Measurements from ENCODE around the gene GALNT10.

DNA sequence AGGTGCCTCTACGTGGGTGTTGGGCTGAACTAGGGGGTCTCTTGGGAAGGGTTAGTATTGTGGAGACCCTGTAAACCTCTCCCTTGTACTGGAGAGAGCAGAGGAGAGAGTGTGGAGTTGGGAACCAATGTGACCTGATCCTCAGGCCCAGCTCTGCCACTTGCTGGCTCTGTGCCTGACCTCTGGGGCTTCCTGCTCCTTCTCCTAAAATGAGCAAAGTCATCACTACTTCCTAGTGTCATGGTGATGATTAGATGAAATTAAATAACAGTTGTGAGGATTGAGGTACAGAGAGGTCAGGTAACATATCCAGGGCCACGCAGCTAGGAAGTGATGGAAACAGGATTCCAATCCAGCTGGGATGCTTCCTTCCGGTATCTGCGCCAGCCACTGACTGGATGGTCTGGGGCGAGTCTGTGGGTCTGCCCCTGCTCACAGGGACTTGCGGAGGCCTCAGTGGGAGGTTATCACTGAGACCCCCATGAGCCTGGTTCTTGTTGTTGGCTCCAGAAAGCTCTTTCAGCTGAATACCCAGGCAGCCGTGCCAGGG, 9.2 kb downstream of the GALNT10 start:
- no peak for TF ChIP-seq EZH2 (IDR thresholded peaks at IDR 0.05)
- TF ChIP-seq POLR2AphosphoS5 (IDR thresholded peaks at IDR 0.05; ENCODE audit: borderline replicate concordance, low read depth, low read length): no peak

All from SK-N-MC (cell line).